Vagina (tissue), 2 donors: ENCODE data around the gene GRK4.

Experiments used
- CTCF ChIP-seq, 3 experiments: fragments of 450-650 bp in 2 of 3; fragments of 200-600 bp in 1 of 3; sonication (generic) in 1 of 3; IDR thresholded peaks; one replicate each; pipeline ENCODE4 v1.5.1; 2017 to 2019; ENCODE audit warnings: antibody characterized with exemption in 3 of 3, mild to moderate bottlenecking in 2 of 3, moderate library complexity in 2 of 3
- POLR2A ChIP-seq, 2 donors: fragments of 450-650 bp; IDR thresholded peaks; one replicate each; pipeline ENCODE4 v1.6.1; 2017; ENCODE audit warnings: antibody characterized with exemption in 2 of 2, mild to moderate bottlenecking in 2 of 2, moderate library complexity in 2 of 2
- POLR2AphosphoS5 ChIP-seq, 2 donors: sonication (generic); formaldehyde crosslinking; IDR thresholded peaks; one replicate each; pipeline ENCODE4 v1.9.0; 2017; ENCODE audit warnings: antibody characterized with exemption in 2 of 2, mild to moderate bottlenecking in 2 of 2, low read depth in 1 of 2; ENCODE audit not compliant: insufficient read depth in 1 of 2

DNA sequence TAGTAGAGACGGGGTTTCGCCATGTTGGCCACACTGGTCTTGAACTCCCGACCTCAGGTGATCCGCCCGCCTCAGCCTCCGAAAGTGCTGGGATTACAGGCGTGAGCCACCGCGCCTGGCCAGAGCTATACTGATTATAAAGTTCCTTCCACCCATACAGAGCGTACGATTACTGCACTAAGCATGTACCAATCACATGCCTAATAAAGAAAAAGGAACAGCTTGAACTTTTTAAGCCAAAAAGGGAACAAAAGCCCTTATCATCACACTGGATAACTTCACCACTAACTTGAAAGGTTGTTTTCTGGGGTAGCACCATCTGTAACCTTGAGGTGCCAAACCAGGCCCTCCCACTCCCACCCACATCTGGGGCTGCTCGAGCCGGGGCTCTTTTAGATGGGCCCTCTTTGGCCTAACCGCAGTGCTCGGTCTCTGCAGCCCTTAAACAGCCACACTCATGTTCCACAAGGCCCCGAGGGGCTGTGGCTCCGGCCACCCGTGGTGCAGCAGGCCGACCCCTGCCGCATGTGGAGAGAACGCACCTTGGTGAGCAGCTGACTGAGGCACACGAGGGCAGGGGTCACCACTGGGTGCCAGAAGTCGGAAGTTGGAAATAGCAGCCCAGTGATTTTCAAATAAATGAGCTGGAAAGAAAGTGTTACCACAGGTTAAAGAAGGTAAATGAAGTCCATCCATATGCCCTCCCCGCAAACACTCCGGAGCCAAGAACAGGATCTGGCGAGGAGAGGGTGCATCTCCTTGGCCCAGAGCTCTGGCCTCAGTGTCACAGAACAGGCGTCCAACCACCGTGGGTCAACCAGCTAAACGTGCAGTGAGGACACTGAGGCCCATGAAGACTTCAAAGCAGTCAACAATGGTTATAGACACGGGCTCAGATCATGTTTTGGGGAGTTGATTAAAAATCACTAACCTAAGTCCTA is 18.5 kb upstream of the GRK4 start:
- no peak for TF ChIP-seq CTCF (IDR thresholded peaks at IDR 0.05)
- TF ChIP-seq POLR2A (IDR thresholded peaks at IDR 0.05) = no peak
- no peak for TF ChIP-seq POLR2AphosphoS5 (IDR thresholded peaks at IDR 0.05; ENCODE audit: insufficient read depth in 1 of 2, low read depth in 1 of 2)
